Measurements from ENCODE around the gene XBP1.

The XBP1 gene

DNA sequence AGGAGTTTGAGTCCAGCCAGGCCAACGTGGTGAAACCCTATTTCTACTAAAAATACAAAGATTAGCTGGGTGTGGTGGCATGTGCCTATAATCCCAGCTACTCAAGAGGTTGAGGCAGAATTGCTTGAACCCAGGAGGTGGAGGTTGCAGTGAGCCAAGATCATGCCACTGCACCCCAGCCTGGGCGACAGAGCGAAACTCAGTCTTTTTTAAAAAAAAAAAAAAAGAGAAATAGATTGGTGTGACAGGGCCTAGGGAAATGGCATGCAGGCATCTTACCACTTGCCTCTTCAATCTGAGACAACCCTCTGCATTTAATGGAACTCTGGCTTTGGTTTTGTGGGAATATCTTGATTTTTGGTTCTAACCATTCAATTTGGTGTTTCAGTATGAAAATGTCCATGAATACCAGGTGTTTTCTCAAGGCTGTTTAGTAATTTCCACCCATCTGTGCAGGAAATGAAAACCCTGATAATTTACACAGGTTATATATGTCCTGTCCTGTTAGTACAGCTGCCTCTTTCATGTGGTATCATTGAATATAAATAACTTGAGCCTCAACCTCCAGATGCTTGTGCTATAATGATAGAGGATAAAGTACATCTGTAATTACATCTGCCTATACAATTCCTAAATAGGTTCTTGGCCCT, 8.4 kb downstream of the XBP1 start:
- TF ChIP-seq, protein P1, sequence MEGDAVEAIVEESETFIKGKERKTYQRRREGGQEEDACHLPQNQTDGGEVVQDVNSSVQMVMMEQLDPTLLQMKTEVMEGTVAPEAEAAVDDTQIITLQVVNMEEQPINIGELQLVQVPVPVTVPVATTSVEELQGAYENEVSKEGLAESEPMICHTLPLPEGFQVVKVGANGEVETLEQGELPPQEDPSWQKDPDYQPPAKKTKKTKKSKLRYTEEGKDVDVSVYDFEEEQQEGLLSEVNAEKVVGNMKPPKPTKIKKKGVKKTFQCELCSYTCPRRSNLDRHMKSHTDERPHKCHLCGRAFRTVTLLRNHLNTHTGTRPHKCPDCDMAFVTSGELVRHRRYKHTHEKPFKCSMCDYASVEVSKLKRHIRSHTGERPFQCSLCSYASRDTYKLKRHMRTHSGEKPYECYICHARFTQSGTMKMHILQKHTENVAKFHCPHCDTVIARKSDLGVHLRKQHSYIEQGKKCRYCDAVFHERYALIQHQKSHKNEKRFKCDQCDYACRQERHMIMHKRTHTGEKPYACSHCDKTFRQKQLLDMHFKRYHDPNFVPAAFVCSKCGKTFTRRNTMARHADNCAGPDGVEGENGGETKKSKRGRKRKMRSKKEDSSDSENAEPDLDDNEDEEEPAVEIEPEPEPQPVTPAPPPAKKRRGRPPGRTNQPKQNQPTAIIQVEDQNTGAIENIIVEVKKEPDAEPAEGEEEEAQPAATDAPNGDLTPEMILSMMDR (IDR thresholded peaks at IDR 0.05; ENCODE audit: insufficient read depth, low read depth, low read length, missing control alignments): no peak
- no peak for DNase-seq (ENCODE audit: low read depth)
- no peak overlapping the region for H3K4me3 ChIP-seq (ENCODE audit: low read length)

DNA sequence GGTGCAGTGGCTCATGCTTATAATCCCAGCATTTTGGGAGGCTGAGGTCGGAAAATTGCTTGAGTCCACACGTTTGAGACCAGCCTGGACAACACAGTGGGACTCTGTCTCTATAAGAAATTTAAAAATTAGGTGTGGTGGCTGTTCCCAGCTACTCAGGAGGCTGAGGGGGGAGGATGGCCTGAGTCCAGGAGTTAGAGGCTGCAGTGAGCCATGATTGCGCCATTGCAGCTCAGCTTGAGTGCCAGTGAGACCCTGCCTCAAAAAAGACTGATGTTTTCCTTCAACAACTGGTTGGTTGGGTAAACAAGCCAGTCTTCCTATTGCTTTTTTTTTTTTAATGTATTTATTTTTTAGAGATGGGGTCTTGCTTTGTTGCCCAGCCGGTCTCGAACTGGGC, 9.2 kb downstream of the XBP1 start:
- TF ChIP-seq, protein P1 (IDR thresholded peaks at IDR 0.05; ENCODE audit: insufficient read depth, low read depth, low read length, missing control alignments): no peak

DNA sequence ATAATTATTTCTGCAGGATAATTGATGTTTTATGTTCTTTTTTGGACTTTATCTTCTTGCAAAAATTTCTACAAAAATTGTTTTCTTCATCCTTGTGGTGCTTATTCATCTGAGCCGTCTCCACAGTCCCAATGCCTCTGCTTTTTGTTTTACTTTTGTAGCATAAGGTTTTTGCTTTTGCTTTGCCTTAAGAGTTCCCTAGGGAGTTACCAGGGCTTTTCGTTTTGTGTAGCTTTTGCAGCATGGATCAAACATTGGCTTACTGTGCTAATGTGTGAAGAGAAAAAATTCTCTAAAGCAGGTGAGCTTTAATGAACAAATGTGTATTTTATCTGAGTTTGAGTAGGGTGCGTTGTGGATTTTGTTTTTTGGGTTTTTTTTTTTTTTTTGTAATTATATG, 11.8 kb downstream of the XBP1 start:
- H3K4me3 ChIP-seq (ENCODE audit: low read length): no peak overlapping the region
- TF ChIP-seq, protein P1 (IDR thresholded peaks at IDR 0.05; ENCODE audit: insufficient read depth, low read depth, low read length, missing control alignments): no peak
- DNase-seq (ENCODE audit: low read depth): no peak

More for the DNA sequence above, 9.2 kb downstream of the XBP1 start:
- no peak for DNase-seq (ENCODE audit: low read depth)
- no peak overlapping the region for H3K4me3 ChIP-seq (ENCODE audit: low read length)

DNA sequence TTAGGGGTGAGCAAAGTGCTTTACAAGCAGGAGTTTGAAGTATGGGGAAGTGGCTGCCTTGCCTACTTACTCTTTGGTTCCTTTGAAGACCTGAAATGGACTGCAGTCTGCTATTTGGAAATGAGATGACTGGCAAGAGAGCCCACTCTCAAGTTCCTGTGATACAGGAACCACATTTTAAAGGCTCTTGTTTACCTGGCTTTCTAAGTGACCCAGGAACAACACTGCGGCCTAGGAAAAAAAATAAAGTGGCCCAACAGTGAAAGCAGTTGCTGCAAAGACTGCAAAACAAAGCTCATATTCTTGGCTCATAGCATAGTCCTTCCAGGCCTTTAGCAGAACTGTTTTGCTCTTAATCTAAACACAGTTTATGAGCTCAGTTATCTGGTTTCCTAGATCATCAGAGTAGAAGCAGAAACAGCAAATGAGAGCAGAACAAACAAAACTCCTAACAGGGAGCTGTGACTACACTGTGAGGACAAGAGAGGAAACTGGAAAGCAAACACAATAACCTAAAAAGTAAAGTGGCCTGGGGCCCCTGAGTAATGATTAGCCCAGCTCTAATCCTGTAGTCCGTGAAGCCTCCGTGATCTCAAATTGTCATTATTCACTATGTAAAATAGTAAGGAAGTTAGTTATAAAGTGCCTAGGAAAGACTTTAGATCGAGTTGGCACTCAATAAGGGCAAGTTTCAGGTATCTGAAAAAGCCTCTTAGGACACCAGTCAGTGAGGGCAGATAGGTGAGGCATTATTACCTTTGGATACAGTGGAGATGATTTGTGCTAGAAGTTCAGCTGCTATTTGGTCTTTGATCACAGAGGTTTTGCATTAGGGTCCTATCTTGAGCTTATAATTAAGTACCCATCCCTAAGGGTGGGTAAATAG, 16.3 kb downstream of the XBP1 start:
- TF ChIP-seq, protein P1 (IDR thresholded peaks at IDR 0.05; ENCODE audit: insufficient read depth, low read depth, low read length, missing control alignments): no peak
- no peak overlapping the region for H3K4me3 ChIP-seq (ENCODE audit: low read length)
- no peak for DNase-seq (ENCODE audit: low read depth)

DNA sequence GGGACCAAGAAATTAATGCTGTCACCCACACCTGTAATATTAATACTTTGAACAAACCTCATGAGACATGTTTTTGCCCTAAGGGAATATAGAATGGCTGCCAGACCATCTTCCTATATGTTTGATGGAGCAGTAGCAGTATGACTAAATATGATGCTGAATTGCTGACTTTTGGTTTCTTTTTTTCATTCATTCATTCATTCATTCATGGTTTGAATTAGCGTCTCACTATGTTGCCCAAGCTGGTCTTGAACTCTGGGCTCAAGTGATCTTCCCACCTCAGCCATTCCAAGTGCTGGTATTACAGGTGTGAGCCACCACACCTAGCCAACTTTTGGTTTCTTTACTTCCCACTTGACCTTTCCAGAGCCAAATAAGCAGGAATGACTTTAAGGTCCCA, 20.1 kb downstream of the XBP1 start:
- H3K4me3 ChIP-seq (ENCODE audit: low read length): no peak overlapping the region
- no peak for DNase-seq (ENCODE audit: low read depth)
- TF ChIP-seq, protein P1 (IDR thresholded peaks at IDR 0.05; ENCODE audit: insufficient read depth, low read depth, low read length, missing control alignments): no peak

DNA sequence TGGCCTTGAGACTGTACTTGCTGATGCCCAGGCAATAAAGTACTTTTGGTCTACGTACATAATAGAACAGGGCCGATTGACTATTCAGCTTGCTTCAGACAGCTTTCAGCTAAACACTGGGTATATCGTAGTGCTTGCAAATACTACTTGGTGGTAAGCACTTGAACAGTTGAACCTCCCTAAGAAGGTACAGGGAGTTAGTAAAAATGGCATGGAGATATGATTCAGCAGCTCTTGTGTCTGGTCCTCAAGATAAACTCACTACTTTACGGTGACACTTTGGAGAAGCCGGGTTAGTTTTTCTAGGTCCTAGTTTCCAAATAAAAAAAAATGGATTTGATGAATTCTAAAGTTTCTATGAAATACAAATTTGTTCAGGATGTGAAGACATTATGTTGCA, 20.5 kb downstream of the XBP1 start:
- no peak for DNase-seq (ENCODE audit: low read depth)
- TF ChIP-seq, protein P1 (IDR thresholded peaks at IDR 0.05; ENCODE audit: insufficient read depth, low read depth, low read length, missing control alignments): no peak
- H3K4me3 ChIP-seq (ENCODE audit: low read length): no peak overlapping the region

Measured in epithelial cell of esophagus (primary cell).